ENCODE data around the gene RBM17.

RBM17 gene

GRCh38 chr10:6074489-6075301 lies 14.1 kb upstream of the RBM17 start:
- Mint-ChIP-seq H3K27me3 (peaks cover 38% of the 10 kb centered on the region), H3K36me3 (ENCODE audit: insufficient read depth) (peaks cover 1% of the 10 kb centered on the region), H3K4me3 (no peak overlapping the region), H3K27ac (ENCODE audit: low read depth) (peak overlapping the region; percentile 22), H3K4me1 (peaks cover 34% of the 10 kb centered on the region), H3K9me3 (no peaks in the 10 kb centered on the region)
- ATAC-seq (replicated peaks; ENCODE audit: extremely low read depth, poor library complexity, severe bottlenecking): no peak
- no peak for DNase-seq (ENCODE audit: low spot score in 2 of 2)

DNA sequence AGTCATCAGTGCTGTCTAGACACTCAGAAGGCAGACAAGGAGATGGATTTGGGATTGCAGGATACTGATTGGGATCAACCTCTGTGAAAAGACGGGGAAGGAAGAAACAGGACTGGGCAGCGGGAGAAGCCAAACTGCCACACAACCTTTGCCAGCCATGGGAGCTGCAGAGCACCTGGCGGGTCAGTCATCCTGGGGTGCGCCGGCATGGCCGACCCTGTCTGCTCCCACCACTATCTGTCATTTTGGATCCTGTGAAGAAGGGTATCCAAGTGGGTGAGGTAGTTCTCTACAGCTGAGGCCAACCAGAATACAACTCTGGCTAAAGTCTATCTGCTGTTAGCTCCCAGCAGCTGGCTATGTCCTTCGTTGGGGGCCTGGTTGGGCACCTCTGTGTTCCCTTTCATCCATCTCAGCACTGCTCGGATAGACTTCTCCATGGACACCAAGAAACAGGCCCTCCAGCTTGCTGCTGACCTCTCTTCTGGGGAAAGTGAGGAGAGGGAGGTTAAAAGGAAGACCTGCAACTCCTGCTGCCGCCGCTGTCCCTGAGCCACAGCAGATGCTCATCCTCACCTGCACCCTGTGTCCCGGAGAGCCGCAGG lies 11.7 kb upstream of the RBM17 start:
- no peak for DNase-seq (ENCODE audit: low spot score in 2 of 2)
- Mint-ChIP-seq H3K27me3 (peaks cover 45% of the 10 kb centered on the region), H3K36me3 (ENCODE audit: insufficient read depth) (peaks cover 1% of the 10 kb centered on the region), H3K9me3 (no peaks in the 10 kb centered on the region), H3K4me3 (no peak overlapping the region), H3K27ac (ENCODE audit: low read depth) (no peak overlapping the region), H3K4me1 (peaks cover 22% of the 10 kb centered on the region)
- ATAC-seq (replicated peaks; ENCODE audit: extremely low read depth, poor library complexity, severe bottlenecking): no peak

DNA sequence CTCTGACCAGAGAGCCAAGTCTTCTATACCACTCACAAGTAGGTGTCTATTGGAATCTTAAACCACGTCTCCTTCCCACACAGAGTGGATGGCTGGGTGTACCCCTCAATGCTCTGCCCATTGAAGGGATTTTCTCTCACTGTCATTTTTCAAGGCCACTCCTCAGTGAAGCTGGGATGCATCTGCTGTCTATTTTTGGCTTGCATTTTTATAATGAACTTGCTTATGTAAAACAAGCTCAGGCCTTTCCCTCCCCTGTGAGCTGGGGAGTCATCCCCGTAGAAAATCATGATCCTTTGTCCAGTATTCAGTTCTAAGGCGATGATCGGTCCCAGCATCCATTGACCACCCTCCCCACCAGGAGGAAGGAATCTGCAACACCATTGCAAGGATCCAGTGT lies 9.8 kb upstream of the RBM17 start:
- no peak for ATAC-seq (replicated peaks; ENCODE audit: extremely low read depth, poor library complexity, severe bottlenecking)
- H3K36me3 Mint-ChIP-seq (ENCODE audit: insufficient read depth): no peaks in the 10 kb centered on the region
- no peak for DNase-seq (ENCODE audit: low spot score in 2 of 2)
- H3K27ac Mint-ChIP-seq (ENCODE audit: low read depth): no peak overlapping the region
- no peaks in the 10 kb centered on the region for H3K9me3 Mint-ChIP-seq
- H3K4me1 Mint-ChIP-seq: peaks cover 21% of the 10 kb centered on the region
- peaks cover 53% of the 10 kb centered on the region for H3K27me3 Mint-ChIP-seq
- no peak overlapping the region for H3K4me3 Mint-ChIP-seq

DNA sequence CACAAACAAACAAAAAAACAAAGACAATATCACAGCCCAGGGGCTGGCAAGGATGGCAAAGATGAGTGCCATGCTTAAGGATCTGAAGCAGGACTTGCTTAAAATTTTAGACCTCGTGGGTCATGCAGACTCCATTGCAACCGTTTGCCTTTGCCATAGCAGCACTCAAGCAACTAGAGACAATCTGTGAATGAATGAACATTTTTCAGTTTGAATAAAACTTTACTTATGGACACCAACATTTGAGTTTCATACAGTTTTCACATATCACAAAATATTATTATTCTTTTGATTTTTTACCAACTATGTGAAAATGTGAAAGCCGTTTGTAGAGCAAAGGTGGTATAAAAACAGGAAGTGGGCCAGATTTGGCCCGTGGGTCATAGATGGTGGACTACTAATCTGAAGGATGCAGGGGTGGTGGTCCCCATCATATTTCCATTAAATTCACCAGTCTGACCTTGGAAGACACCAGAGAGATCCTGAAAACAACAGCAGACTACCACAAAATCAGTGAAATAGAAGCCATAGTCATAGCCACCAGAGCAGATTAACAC lies 8.3 kb upstream of the RBM17 start:
- Mint-ChIP-seq H3K36me3 (ENCODE audit: insufficient read depth) (no peaks in the 10 kb centered on the region), H3K4me1 (peaks cover 10% of the 10 kb centered on the region), H3K4me3 (no peak overlapping the region), H3K9me3 (no peaks in the 10 kb centered on the region), H3K27me3 (peaks cover 40% of the 10 kb centered on the region), H3K27ac (ENCODE audit: low read depth) (no peak overlapping the region)
- DNase-seq (ENCODE audit: low spot score in 2 of 2): no peak
- ATAC-seq (replicated peaks; ENCODE audit: extremely low read depth, poor library complexity, severe bottlenecking): no peak

GRCh38 chr10:6082496-6083395 lies 6.1 kb upstream of the RBM17 start:
- H3K27me3 Mint-ChIP-seq: peaks cover 25% of the 10 kb centered on the region
- no peaks in the 10 kb centered on the region for H3K9me3 Mint-ChIP-seq
- ATAC-seq (replicated peaks; ENCODE audit: extremely low read depth, poor library complexity, severe bottlenecking) (no peak), DNase-seq (ENCODE audit: low spot score in 2 of 2) (no peak)
- peaks cover 21% of the 10 kb centered on the region for H3K4me1 Mint-ChIP-seq
- no peak overlapping the region for H3K4me3 Mint-ChIP-seq
- no peak overlapping the region for H3K27ac Mint-ChIP-seq (ENCODE audit: low read depth)
- H3K36me3 Mint-ChIP-seq (ENCODE audit: insufficient read depth): peaks cover 2% of the 10 kb centered on the region

DNA sequence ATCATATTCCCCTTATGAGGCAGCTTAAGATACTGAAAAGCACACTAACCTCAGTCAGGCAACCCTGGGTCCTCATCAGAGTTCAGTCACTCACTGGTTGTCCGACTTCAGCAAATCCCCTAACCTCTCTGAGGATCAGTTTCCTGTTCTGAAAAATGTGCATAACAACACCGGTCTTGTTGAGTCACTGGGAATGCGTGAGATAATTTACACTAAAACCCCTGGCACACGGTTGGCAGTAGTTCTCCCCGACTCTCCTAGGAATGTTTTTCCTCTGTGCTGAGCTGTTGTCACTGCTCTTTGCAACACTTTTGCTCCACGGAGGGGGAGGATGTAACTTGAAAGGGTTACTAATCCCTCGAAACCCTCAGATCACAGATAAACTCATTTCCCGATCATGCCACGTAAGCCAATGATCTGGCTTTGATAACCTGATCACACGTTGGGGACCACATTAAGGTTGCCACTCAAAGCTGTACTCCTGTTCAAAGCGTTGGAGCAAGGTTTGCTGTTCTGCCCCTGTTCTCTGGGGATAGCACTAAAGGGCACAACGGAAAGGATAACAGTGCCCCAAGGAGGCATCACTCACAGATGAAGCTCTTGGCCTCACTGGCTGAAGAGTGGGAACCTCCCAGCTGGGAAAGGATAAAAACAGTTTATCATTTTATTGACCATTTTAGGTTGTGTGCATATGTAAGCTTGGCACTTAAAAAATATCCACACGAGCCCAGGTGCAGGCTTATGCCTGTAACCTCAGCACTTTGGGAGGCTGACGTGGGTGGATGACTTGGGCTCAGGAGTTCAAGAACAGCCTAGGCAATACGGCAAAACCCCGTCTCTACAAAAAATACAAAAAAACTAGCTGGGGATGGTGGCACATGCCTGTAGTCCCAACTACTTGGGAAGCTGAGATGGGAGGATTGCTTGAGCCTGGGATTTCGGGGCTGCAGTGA lies 5.0 kb upstream of the RBM17 start:
- H3K4me3 Mint-ChIP-seq: peak overlapping the region; percentile 10
- peaks cover 5% of the 10 kb centered on the region for H3K36me3 Mint-ChIP-seq (ENCODE audit: insufficient read depth)
- no peak for DNase-seq (ENCODE audit: low spot score in 2 of 2)
- ATAC-seq (replicated peaks; ENCODE audit: extremely low read depth, poor library complexity, severe bottlenecking): no peak
- peaks cover 25% of the 10 kb centered on the region for H3K27me3 Mint-ChIP-seq
- no peaks in the 10 kb centered on the region for H3K9me3 Mint-ChIP-seq
- peaks cover 29% of the 10 kb centered on the region for H3K4me1 Mint-ChIP-seq
- H3K27ac Mint-ChIP-seq (ENCODE audit: low read depth): no peak overlapping the region

GRCh38 chr10:6086375-6087233 lies 2.2 kb upstream of the RBM17 start:
- Mint-ChIP-seq H3K4me3 (peak overlapping the region; percentile 47), H3K9me3 (no peaks in the 10 kb centered on the region), H3K4me1 (peaks cover 51% of the 10 kb centered on the region), H3K27me3 (peaks cover 23% of the 10 kb centered on the region), H3K36me3 (ENCODE audit: insufficient read depth) (peaks cover 10% of the 10 kb centered on the region), H3K27ac (ENCODE audit: low read depth) (peak overlapping the region; percentile 55)
- peak; percentile 52 for ATAC-seq (replicated peaks; ENCODE audit: extremely low read depth, poor library complexity, severe bottlenecking)
- DNase-seq (ENCODE audit: low spot score in 2 of 2): peak; percentile 73 to 74

- H3K27ac Mint-ChIP-seq (ENCODE audit: low read depth): peak overlapping the region; percentile 92
- H3K27me3 Mint-ChIP-seq: no peaks in the 10 kb centered on the region
- H3K4me1 Mint-ChIP-seq: peaks cover 59% of the 10 kb centered on the region
- H3K9me3 Mint-ChIP-seq: no peaks in the 10 kb centered on the region
- DNase-seq (ENCODE audit: low spot score in 2 of 2): no peak
- peaks cover 15% of the 10 kb centered on the region for H3K36me3 Mint-ChIP-seq (ENCODE audit: insufficient read depth)
- ATAC-seq (replicated peaks; ENCODE audit: extremely low read depth, poor library complexity, severe bottlenecking): peak; percentile 6
- H3K4me3 Mint-ChIP-seq: peak overlapping the region; percentile 84
These were observed 743 bp downstream of the RBM17 start for GRCh38 chr10:6089334-6090219.

DNA sequence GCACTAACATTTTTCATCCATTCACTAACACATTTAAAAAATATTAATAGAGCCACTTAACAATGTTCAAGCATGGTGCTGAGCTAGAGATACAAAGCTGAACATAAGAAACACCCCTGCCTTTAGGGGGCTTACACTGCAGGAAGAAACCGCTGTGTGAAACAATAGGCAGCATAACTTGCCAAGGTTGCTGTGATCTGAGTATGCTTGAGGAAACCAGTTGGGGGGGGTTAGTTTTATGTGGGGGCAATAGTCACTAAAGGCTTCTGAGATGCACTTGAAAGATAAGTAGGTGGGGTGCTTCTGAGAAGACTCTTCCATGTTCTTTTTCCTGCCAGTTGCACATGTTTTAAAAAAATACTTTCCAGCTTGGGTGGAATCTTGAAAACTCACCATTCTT lies 2.8 kb downstream of the RBM17 start:
- Mint-ChIP-seq H3K9me3 (no peaks in the 10 kb centered on the region), H3K36me3 (ENCODE audit: insufficient read depth) (peaks cover 13% of the 10 kb centered on the region), H3K27ac (ENCODE audit: low read depth) (peak overlapping the region; percentile 57), H3K27me3 (no peaks in the 10 kb centered on the region), H3K4me3 (peak overlapping the region; percentile 11), H3K4me1 (peaks cover 64% of the 10 kb centered on the region)
- no peak for DNase-seq (ENCODE audit: low spot score in 2 of 2)
- ATAC-seq (replicated peaks; ENCODE audit: extremely low read depth, poor library complexity, severe bottlenecking): no peak

- DNase-seq (ENCODE audit: low spot score in 2 of 2) (no peak), ATAC-seq (replicated peaks; ENCODE audit: extremely low read depth, poor library complexity, severe bottlenecking) (no peak)
- Mint-ChIP-seq H3K4me1 (peaks cover 68% of the 10 kb centered on the region), H3K36me3 (ENCODE audit: insufficient read depth) (peaks cover 21% of the 10 kb centered on the region), H3K9me3 (no peaks in the 10 kb centered on the region), H3K4me3 (no peak overlapping the region), H3K27me3 (no peaks in the 10 kb centered on the region), H3K27ac (ENCODE audit: low read depth) (peak overlapping the region; percentile 57)
These were observed 3.9 kb downstream of the RBM17 start for GRCh38 chr10:6092731-6093130.
